AG08395 (cell line): ENCODE results near the gene PTOV1.

Experiments used
- DNase-seq: peaks from one replicate; pipeline ENCODE4 v3.0.0; 2012; ENCODE audit warnings: mixed read lengths, low spot score

The PTOV1 gene

GRCh38 chr19:49850487-49851342 is at the start of gene PTOV1:
TSS of gene PTOV1 (plus strand) at chr19:49851159.
- DNase-seq, result peak; percentile 98

GRCh38 chr19:49801401-49801888 is 49.5 kb upstream of the PTOV1 start:
- DNase-seq, result no peak

GRCh38 chr19:49801966-49802661 is 48.8 kb upstream of the PTOV1 start:
- peak; percentile 92 for DNase-seq

- DNase-seq, result no peak
Measured at GRCh38 chr19:49802836-49803528, 48.0 kb upstream of the PTOV1 start.

GRCh38 chr19:49803529-49803856 is 47.5 kb upstream of the PTOV1 start:
- no peak for DNase-seq

- DNase-seq, result no peak
Measured at GRCh38 chr19:49805822-49806619, 44.9 kb upstream of the PTOV1 start.

GRCh38 chr19:49806620-49806959 is 44.4 kb upstream of the PTOV1 start:
- DNase-seq, result no peak

GRCh38 chr19:49807058-49807903 is 43.7 kb upstream of the PTOV1 start:
- no peak for DNase-seq

GRCh38 chr19:49807904-49808675 is 42.9 kb upstream of the PTOV1 start:
- no peak for DNase-seq

- DNase-seq, result peak; percentile 94
Measured at GRCh38 chr19:49808711-49809159, 42.2 kb upstream of the PTOV1 start.

GRCh38 chr19:49809160-49809940 is 41.6 kb upstream of the PTOV1 start:
- peak; percentile 46 for DNase-seq

- no peak for DNase-seq
Measured at GRCh38 chr19:49809941-49810389, 41.0 kb upstream of the PTOV1 start.

- no peak for DNase-seq
Measured at GRCh38 chr19:49811328-49811727, 39.6 kb upstream of the PTOV1 start.

- DNase-seq, result no peak
Measured at GRCh38 chr19:49812452-49812996, 38.4 kb upstream of the PTOV1 start.

- DNase-seq, result peak; percentile 95
Measured at GRCh38 chr19:49812997-49813861, 37.7 kb upstream of the PTOV1 start, which contains the start of gene FUZ. TSS of gene FUZ (minus strand) at chr19:49813292. CDS start at chr19:49813106, 186 bp downstream.

GRCh38 chr19:49814010-49814409 is 36.9 kb upstream of the PTOV1 start:
- no peak for DNase-seq

- DNase-seq, result no peak
Measured at GRCh38 chr19:49816590-49816989, 34.4 kb upstream of the PTOV1 start.
